ENCODE measurements around the gene CUEDC1.
"Not testable (repeated sequence)": the region's sequence is repeated elsewhere in the genome, so short reads cannot be mapped to it uniquely, and the experiment has no call there.

The CUEDC1 gene

DNA sequence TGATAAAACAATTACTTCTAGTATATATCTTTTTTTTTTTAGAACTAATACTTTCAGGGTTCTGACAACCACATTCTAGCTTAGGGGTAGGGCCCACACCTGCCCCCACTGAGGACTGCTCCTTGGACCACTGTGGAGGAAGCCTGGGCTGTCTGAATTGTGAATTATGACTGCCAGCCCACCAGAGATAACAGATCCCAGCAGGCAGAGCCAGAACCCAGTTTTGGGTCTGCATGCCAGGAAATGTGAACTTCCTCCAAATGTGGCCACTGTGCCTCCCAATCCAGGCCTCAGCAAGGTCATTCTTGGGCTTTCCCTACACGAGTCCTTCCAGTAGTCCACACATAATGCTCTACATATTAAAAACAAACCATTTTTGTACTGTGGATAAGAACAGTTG is 16.9 kb upstream of the CUEDC1 start:
- no peaks in the 10 kb centered on the region for H3K27me3 Mint-ChIP-seq
- no peaks in the 10 kb centered on the region for H3K9me3 Mint-ChIP-seq
- no peaks in the 10 kb centered on the region for H3K4me1 Mint-ChIP-seq
- no peak overlapping the region for H3K27ac Mint-ChIP-seq
- ATAC-seq (no peak), DNase-seq (no peak)
- H3K4me3 Mint-ChIP-seq = no peak overlapping the region

DNA sequence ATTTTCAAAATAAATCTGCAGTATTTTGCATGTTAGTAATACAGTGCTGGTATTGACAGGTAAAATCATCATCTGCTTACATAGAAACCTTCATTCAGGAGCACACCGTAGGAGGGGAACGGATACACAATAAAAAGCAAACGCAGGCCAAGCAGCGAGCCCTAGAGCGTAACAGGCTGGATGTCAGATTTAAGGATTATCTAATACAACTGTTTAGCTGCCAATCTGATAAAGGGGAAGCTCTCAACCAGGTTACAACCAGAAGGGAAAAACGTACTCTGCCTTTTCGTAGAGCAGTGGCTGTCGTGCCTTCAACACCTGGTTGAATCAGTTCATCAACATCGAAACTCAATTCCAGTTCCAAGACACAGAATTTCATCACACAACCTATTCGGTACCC is 16.4 kb upstream of the CUEDC1 start:
- no peak for ATAC-seq
- H3K4me3 Mint-ChIP-seq = no peak overlapping the region
- H3K27ac Mint-ChIP-seq = no peak overlapping the region
- H3K27me3 Mint-ChIP-seq = no peaks in the 10 kb centered on the region
- DNase-seq = no peak
- no peaks in the 10 kb centered on the region for H3K4me1 Mint-ChIP-seq
- no peaks in the 10 kb centered on the region for H3K9me3 Mint-ChIP-seq

DNA sequence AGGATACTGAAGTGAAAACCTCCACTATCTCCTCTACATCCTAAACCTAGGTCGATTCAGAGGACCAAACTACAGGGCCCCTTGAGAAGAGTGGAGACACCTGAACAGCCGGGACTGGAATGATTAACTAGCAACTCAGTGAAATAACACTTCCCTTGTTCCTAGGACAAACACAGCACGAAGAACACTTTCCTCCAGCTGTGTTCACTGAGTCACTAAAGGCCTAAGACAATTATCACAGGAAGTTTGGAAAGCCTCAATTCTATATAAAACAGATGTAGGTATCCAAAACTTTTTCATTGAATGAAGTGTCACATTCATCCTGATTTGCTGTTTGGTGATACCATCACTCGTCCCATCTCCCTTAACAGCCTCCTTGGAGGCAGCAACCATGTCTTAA is 15.5 kb upstream of the CUEDC1 start:
- Mint-ChIP-seq H3K9me3 (no peaks in the 10 kb centered on the region), H3K27ac (no peak overlapping the region), H3K4me3 (no peak overlapping the region), H3K27me3 (no peaks in the 10 kb centered on the region), H3K4me1 (no peaks in the 10 kb centered on the region)
- DNase-seq (no peak), ATAC-seq (no peak)

DNA sequence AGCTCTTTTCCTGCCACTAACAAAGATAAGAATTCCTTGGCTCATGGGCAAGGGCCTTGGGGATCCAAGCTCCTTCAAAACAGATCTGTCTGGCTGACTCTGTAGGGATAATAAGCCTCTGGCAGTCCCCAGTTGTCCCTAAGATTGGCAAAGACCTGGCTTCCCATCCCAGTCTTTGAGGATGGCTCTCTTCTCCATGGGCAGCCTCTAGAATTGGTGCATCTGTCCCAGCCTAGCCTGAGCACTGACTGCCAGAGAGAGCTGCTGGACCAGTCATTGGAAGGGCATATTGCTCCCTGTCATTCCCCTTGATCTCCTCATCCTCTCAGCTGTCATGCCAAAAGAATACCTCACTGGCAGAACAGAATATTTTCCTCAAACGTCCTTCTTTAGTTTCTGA is 13.2 kb upstream of the CUEDC1 start:
- Mint-ChIP-seq H3K27ac (no peak overlapping the region), H3K4me1 (no peaks in the 10 kb centered on the region), H3K27me3 (no peaks in the 10 kb centered on the region), H3K9me3 (no peaks in the 10 kb centered on the region), H3K4me3 (no peak overlapping the region)
- no peak for DNase-seq
- no peak for ATAC-seq

DNA sequence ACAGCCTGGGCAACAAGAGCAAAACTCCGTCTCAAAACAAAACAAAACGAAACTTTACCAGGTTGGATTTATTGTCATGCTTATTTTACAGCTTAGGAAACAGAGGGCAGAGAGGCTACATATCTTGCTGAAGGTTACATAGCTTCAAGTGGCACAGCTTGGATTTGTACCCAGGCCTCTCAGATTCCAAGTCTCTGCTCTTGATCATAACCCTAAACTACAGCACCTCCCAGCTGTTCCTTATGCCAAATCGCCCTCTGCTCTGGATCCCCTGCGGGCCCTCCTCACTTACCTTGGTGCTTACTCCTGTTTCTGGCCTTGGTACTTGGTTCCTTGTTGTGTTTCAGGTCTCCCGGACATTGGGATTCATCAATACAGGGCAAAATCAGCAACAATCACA is 11.7 kb upstream of the CUEDC1 start:
- Mint-ChIP-seq H3K4me1 (no peaks in the 10 kb centered on the region), H3K4me3 (no peak overlapping the region), H3K9me3 (no peaks in the 10 kb centered on the region), H3K27ac (no peak overlapping the region), H3K27me3 (peaks cover 8% of the 10 kb centered on the region)
- DNase-seq = no peak
- no peak for ATAC-seq

DNA sequence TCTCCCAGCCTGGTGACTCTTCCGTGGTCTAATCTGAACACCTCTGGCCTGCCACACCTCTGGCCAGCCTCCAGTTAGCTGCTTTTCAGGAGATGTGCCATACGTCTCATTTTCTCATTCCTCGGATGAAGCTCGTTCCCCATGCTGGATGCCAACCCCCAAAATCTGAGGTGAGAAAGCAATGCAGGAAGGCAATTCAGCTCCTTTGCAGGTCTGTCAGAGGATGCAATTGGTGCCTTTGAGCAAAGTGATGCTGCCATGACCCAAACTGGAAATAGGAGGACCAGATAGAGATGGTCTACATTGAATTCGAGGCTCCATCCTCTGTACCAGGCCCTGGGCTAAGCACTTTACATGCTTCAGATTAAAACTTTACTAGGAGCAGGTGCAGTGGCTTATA is 11.0 kb upstream of the CUEDC1 start:
- H3K27me3 Mint-ChIP-seq = peaks cover 9% of the 10 kb centered on the region
- H3K4me1 Mint-ChIP-seq = no peaks in the 10 kb centered on the region
- H3K27ac Mint-ChIP-seq = no peak overlapping the region
- no peak for ATAC-seq
- no peak for DNase-seq
- H3K9me3 Mint-ChIP-seq = no peaks in the 10 kb centered on the region
- no peak overlapping the region for H3K4me3 Mint-ChIP-seq

DNA sequence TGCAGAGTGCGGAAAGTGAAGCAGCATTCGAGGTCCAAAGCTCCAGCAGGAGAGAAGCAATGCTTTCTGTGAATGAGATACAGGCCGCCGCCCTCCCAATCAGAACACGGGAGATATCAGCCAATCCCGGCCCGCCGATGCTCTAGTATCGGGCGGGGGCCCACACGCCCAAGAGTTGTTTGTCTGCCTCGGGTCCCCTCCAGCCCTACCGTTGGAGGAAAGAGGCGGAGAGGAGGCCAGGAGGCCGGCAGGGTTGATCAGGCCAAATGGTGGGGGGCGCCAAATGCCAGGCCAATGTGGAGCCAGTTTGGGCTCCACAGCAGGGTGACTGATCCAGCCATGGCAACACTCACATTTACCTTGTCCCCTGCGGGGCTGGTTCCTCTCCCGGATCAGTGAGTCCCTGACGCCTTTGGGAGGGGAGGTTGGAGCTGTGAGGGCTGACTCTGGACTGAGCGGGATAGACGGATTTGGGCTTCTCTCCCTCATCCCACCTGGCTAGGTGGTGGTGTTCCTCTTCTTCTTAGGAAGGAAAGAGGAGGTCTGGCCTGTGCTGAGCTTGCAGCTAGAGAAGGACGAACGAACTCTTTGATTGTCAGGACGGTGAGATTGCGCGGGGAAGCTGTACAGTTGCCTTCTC is 10.4 kb upstream of the CUEDC1 start:
- H3K4me1 Mint-ChIP-seq = no peaks in the 10 kb centered on the region
- ATAC-seq = no peak
- H3K27me3 Mint-ChIP-seq = peaks cover 9% of the 10 kb centered on the region
- no peaks in the 10 kb centered on the region for H3K9me3 Mint-ChIP-seq
- H3K27ac Mint-ChIP-seq = no peak overlapping the region
- H3K4me3 Mint-ChIP-seq = no peak overlapping the region
- no peak for DNase-seq

DNA sequence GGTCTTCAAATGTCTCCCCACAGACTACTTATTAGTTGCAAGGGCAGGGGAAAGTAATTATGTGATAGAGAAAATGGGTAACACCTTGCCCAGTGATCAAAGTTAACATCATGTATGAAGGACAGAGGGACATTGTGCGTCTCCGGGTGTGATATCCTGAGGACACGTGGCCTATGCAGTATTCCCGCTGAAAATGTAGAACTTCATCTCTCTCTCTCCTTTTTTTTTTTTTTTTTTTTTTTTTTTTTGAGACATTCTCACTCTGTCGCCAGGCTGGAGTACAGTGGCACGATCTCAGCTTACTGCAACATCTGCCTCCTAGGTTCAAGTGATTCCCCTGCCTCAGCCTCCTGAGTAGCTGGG is 7.9 kb upstream of the CUEDC1 start:
- Mint-ChIP-seq H3K9me3 (no peaks in the 10 kb centered on the region), H3K4me1 (no peaks in the 10 kb centered on the region), H3K4me3 (no peak overlapping the region), H3K27me3 (peaks cover 24% of the 10 kb centered on the region), H3K27ac (no peak overlapping the region)
- ATAC-seq (no peak), DNase-seq (no peak)

DNA sequence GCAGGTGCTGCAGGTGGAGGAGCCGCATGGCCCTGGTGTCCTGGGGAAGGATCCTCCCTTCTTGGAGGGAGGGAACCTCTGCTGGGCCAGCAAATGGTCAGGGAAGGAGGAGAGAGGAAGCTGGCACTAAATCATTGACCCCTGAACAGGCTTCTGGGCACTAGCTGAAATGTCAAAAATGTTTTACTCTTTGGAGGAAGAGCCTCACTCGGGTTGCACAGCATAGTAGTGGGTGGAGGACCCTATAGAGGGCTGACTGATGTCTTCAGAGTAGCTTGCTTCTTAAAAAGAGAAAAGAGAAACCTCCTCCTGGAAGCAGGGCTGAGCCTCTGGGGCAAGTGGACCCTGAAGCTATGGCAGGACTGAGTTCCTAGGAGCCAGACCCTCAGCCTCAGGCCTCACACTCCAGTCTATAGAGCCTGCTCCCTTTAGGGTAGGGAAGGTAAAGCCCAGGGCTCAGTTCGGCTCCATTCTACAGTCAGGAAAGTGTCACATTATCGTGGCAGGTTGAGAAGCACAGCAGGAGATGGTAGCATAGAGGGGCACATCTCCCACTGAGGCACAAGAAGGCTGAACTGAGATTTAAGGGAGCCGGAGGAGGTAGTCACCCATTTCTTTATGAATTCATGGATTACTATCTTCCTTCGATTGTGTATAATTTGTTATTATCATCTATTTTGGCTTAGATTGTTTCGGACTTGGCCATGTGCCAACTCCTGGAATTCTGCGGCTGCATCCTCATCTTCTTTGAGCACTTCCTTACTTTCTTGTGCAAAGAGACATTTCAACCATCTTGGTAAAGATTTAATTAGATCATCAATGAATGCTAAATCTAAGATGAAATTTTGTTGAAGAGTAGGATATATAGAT is 7.3 kb upstream of the CUEDC1 start:
- H3K9me3 Mint-ChIP-seq = no peaks in the 10 kb centered on the region
- peaks cover 2% of the 10 kb centered on the region for H3K4me1 Mint-ChIP-seq
- no peak overlapping the region for H3K4me3 Mint-ChIP-seq
- DNase-seq = no peak
- peak overlapping the region in 1 of 2 donors; percentile 3 for H3K27ac Mint-ChIP-seq
- no peak for ATAC-seq
- peaks cover 31% of the 10 kb centered on the region for H3K27me3 Mint-ChIP-seq

DNA sequence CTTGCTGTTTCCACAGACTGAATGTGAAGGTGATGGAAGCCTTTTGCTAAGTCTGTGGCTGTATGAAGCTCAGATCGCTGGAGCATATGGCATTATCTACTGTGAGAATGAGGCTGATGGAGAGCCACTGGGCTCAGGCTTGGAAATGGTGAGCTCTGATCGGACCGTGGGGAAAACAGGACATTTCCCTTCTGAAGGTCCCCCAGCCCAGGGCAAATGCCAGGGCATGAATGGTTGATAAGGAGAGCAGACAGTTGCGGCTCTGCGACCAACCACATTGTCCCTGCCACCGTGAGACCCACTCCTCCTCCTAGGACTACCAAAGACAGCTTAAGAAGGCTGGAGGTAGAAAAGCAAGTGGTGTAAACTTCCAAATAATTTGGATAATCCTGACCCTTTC is 4.7 kb upstream of the CUEDC1 start:
- peaks cover 23% of the 10 kb centered on the region for H3K4me1 Mint-ChIP-seq
- ATAC-seq = no peak
- no peak overlapping the region for H3K4me3 Mint-ChIP-seq
- H3K27ac Mint-ChIP-seq = no peak overlapping the region
- H3K27me3 Mint-ChIP-seq = peaks cover 53% of the 10 kb centered on the region
- no peak for DNase-seq
- H3K9me3 Mint-ChIP-seq = no peaks in the 10 kb centered on the region

DNA sequence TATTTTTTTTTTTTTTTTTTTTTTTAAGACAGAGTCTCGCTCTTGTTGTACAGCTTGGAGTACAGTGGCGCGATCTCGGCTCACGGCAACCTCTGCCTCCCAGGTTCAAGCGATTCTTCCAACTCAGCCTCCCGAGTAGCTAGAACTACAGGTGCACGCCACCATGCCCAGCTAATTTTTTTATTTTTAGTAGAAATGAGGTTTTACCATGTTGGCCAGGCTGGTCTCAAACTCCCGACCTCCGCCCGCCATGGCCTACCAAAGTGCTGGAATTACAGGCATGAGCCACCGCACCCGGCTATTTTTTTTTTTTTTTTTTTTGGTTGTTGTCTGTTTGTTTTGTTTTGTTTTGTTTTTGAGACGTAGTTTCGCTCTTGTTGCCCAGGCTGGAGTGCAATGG is 3.2 kb upstream of the CUEDC1 start:
- DNase-seq, H3K4me3 Mint-ChIP-seq, H3K9me3 Mint-ChIP-seq, ATAC-seq, H3K27ac Mint-ChIP-seq: not testable (repeated sequence)
- Mint-ChIP-seq H3K27me3 (peaks cover 64% of the 10 kb centered on the region), H3K4me1 (peaks cover 29% of the 10 kb centered on the region)

DNA sequence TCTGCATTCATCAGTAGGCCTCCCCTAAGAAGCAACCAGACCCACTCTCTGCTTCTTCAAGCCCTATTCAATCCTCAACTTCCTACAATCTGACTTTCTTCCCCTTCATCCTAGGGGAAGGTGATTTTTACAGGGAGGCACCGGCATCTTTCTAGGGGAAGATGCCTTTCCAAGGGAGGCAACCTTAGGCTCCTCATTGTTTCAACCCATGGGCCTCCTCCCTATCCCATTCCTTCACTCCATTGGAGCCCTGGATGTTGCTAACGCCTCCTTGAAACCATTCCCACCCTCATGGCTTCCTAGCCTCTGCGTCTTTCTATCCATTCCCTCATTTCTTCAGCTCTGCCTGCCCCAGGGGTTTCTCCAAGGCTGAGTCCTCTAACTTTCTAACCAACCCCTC is 2.7 kb upstream of the CUEDC1 start:
- H3K4me3 Mint-ChIP-seq = no peak overlapping the region
- peaks cover 69% of the 10 kb centered on the region for H3K27me3 Mint-ChIP-seq
- H3K27ac Mint-ChIP-seq = no peak overlapping the region
- no peaks in the 10 kb centered on the region for H3K9me3 Mint-ChIP-seq
- DNase-seq = no peak
- ATAC-seq = no peak
- H3K4me1 Mint-ChIP-seq = peaks cover 34% of the 10 kb centered on the region

DNA sequence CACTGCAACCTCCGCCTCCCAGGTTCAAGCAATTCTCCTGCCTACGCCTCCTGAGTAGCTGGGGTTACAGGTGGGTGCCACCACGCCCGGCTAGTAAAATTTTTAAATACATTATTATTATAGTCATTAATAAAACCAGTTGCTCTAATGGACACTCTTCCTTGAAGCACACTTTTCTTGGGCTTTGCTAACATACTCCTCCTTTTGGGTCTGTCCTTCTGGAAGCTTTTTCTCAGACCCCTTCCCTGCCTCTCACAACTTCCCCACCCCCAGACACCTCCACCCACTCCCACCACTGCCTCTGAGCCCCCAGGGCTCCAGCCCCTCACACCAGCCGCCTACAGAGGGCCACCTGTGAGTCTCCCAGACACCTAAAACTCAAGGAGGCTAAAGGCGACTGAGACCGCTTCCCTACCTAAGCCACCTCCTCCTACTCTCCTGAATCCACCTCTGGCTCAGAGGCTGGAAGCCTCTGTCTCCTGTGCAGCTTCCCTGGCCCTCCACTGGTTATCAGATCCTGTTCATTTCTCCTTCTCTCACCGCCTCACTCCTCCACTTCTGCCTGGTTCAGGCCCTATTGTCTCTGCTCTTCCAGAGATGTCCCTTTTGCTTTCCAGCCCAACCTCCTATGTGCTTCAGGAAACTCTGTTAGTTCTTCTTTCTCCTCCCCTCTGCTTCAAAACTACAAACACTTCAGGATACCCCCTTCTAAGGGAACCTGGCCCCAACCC is 2.1 kb upstream of the CUEDC1 start:
- H3K4me1 Mint-ChIP-seq = peaks cover 40% of the 10 kb centered on the region
- H3K27ac Mint-ChIP-seq = no peak overlapping the region
- ATAC-seq (no peak), DNase-seq (no peak)
- H3K9me3 Mint-ChIP-seq = no peaks in the 10 kb centered on the region
- H3K4me3 Mint-ChIP-seq = no peak overlapping the region
- H3K27me3 Mint-ChIP-seq = peaks cover 72% of the 10 kb centered on the region

DNA sequence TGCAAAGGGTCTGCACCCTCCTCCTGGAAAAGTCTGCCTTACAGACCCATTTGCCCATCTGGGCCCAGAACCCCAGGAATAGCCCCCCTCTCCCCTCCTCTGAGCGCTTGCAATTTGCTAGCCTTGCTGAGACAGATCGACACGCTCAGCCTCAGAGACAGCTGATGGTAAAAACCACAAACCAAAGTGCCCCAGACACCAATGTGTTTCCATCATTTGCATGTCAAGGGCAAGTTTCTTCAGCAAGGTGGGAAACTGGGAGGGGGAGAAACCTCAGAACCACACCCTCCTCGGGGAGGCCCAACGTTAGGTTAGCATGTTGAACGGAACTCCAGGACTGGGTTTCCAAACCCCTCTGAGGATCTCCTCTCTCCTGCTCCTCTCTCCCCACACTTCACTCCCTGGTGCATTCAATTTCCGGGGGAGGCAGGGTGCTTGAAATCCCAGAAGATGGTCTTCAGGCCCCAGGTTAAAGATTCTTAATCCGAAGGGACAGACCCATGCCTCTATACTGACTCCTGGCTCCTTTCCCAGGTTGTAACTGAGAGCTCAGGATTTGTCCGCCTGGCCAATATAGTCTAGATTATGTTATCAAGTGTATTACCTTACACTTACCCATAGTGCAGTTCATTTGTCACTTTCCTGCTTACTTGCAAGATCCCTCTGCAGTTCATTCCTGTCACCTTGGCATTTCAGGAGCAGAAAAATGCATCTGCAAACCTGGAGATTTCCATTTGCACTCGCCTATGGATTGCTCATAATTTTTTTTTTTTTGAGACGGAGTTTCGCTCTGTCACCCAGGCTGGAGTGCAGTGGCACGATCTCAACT is 1.3 kb upstream of the CUEDC1 start:
- H3K27me3 Mint-ChIP-seq = peaks cover 68% of the 10 kb centered on the region
- ATAC-seq (peak; percentile 80), DNase-seq (peak; percentile 40 to 53)
- peak overlapping the region; percentile 42 to 44 for H3K27ac Mint-ChIP-seq
- no peaks in the 10 kb centered on the region for H3K9me3 Mint-ChIP-seq
- H3K4me1 Mint-ChIP-seq = peaks cover 43% of the 10 kb centered on the region
- peak overlapping the region; percentile 69 to 72 for H3K4me3 Mint-ChIP-seq

DNA sequence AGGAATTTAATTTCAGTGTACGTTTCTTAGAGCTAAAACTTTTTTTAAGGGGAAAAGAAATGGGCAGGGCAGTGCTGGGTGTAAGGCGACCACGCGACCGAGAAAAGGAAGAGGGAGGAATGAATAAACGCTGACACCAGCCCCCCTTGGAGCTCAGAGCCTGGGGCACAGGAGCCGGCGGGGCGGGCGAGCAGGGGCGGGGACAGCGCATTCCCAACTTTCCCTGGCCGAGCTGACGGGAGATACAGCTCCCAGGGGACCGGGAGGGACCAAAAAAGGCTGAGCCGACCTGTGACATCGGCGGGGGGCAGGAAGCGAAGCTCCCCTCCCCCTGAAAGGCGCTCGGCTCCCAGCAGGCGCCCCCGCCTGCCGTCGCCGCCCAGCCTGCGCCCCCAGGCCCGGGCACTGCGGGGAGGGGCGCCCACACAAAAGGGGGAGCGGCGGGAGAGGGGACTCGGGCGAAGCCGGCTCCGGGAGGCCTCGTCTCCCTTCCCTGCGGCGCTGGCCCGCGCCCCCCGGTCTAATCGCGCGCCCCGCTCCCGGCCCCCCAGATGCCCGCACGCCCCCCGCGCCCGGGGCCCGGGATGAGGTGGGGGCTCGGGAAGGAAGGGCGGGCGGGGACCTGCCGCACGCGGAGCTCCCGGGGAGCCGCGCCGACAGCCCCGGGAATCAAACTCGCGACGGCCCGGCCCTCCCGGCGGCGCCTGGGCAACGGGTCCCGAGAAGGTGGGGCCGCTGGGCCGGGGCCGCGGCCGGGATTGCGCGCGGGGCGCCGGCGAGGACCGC is 622 bp downstream of the CUEDC1 start:
- ATAC-seq (peak; percentile 20), DNase-seq (no peak)
- Mint-ChIP-seq H3K9me3 (no peaks in the 10 kb centered on the region), H3K4me3 (peak overlapping the region; percentile 64 to 73), H3K4me1 (peaks cover 59% of the 10 kb centered on the region), H3K27ac (no peak overlapping the region), H3K27me3 (peaks cover 66% of the 10 kb centered on the region)
